ENCODE measurements around the gene CDH22. TPM values are rescaled to one million over a fixed set of nuclear protein-coding genes. Genes with fewer than 3 reads are reported as not detected.

The CDH22 gene
- total RNA-seq, 1 experiment from 2014 or later = not detected

DNA sequence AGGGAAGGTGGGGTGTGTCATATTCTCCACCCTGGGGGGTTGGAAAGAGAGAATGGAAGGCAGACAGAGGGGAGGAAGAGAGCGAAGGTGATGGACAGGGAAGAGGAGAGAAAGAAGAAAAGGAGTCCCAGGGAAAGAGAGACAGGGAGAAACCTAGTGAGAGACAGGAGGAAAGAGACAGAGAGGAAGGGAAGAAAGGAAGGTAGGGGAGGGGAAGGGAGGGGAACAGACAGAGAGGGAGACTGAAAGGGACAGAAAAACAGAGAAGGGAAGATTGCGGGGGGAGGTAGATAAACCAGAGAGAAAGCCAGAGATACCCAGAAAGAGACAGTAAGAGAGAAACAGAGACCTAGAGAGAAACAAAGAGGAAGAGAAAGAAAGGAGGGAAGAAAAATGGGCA is 88.4 kb downstream of the CDH22 start:
- intact Hi-C loops (cut with micrococcal nuclease; ENCODE audit: unreplicated experiment) = no loop called here
- TF ChIP-seq CTCF (conservative IDR thresholded peaks at IDR 0.05; ENCODE audit: low read depth, low read length) (no peak), EZH2 (IDR thresholded peaks at IDR 0.05; ENCODE audit: borderline replicate concordance, low read depth, low read length, poor library complexity, severe bottlenecking) (no peak)
- no peaks in the 10 kb centered on the region for H3K9me3 ChIP-seq (ENCODE audit: low read depth, low read length, poor library complexity, severe bottlenecking)
- no peak overlapping the region for H3K4me3 ChIP-seq (ENCODE audit: low read depth, low read length, poor library complexity, severe bottlenecking)
- no peak for DNase-seq (ENCODE audit: low spot score)
- no peaks in the 10 kb centered on the region for H3K36me3 ChIP-seq (ENCODE audit: insufficient read depth, low read length, poor library complexity, severe bottlenecking)
- BruUV-seq (replicated peaks) = no TSS peak
- H3K4me1 ChIP-seq (ENCODE audit: insufficient read depth, low read length, poor library complexity, severe bottlenecking) = no peaks in the 10 kb centered on the region
- no peak overlapping the region for H3K27ac ChIP-seq (ENCODE audit: low read depth, low read length, poor library complexity, severe bottlenecking)
- CTCF ChIA-PET = no interaction called here
- POLR2A ChIA-PET (ENCODE audit: low non-redundant PET) = no interaction called here
- peaks cover 10% of the 10 kb centered on the region for H3K27me3 ChIP-seq (replicated peaks; ENCODE audit: insufficient read depth, low read depth, low read length, poor library complexity)

DNA sequence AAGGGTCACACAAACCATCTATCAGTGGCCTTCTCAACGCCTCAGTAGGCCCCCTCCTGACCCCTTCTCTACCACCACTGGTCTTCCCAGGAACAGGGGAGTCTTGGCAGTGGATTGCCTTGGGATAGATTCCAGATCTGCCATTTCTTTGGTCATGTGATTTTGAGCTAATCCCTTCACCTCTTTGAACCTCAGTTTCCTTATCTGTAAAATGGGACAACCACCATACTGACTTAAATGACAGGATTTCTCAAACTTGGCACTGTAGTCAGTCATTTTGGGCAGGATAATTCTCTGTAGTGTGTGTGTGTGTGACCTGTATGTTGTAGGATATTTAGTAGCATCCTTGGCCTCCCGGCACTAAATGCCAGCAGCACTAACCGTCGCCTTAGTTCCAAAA is 89.1 kb downstream of the CDH22 start:
- H3K4me1 ChIP-seq (ENCODE audit: insufficient read depth, low read length, poor library complexity, severe bottlenecking) = no peaks in the 10 kb centered on the region
- H3K27me3 ChIP-seq (replicated peaks; ENCODE audit: insufficient read depth, low read depth, low read length, poor library complexity) = peaks cover 2% of the 10 kb centered on the region
- POLR2A ChIA-PET (ENCODE audit: low non-redundant PET) = no interaction called here
- DNase-seq (ENCODE audit: low spot score) = no peak
- no peak for TF ChIP-seq CTCF (conservative IDR thresholded peaks at IDR 0.05; ENCODE audit: low read depth, low read length)
- no peak for TF ChIP-seq EZH2 (IDR thresholded peaks at IDR 0.05; ENCODE audit: borderline replicate concordance, low read depth, low read length, poor library complexity, severe bottlenecking)
- H3K4me3 ChIP-seq (ENCODE audit: low read depth, low read length, poor library complexity, severe bottlenecking) = no peak overlapping the region
- H3K27ac ChIP-seq (ENCODE audit: low read depth, low read length, poor library complexity, severe bottlenecking) = no peak overlapping the region
- no peaks in the 10 kb centered on the region for H3K9me3 ChIP-seq (ENCODE audit: low read depth, low read length, poor library complexity, severe bottlenecking)
- CTCF ChIA-PET = interaction anchor here (0.8 kb wide), 1 partner anchor 16 kb away, joined by 3 read pairs; no protein-coding TSS in a partner anchor
- H3K36me3 ChIP-seq (ENCODE audit: insufficient read depth, low read length, poor library complexity, severe bottlenecking) = no peaks in the 10 kb centered on the region
- intact Hi-C loops (cut with micrococcal nuclease; ENCODE audit: unreplicated experiment) = no loop called here
- BruUV-seq (replicated peaks) = no TSS peak

DNA sequence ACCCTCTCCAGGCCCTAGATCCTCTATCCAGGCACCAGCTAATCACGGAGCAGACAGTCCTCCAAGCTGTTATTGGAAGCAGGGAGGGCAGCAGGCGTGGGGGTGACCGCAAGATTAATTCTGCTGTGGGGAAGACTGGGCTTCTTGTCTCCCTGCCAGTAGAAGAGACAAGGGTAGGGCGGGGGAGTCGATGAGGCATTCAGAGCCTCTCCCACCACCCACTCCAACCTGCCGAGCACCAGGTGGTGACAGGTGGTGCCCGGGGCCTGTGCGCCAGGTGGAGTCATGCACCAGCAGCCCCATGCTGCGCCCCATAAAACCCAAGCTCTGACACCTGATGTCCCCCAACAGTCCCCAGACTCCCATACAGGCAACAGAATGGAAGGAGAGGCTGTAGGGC is 89.6 kb downstream of the CDH22 start:
- Histone ChIP-seq H3K27me3 (replicated peaks; ENCODE audit: insufficient read depth, low read depth, low read length, poor library complexity) (no peaks in the 10 kb centered on the region), H3K9me3 (ENCODE audit: low read depth, low read length, poor library complexity, severe bottlenecking) (no peaks in the 10 kb centered on the region), H3K27ac (ENCODE audit: low read depth, low read length, poor library complexity, severe bottlenecking) (no peak overlapping the region), H3K4me3 (ENCODE audit: low read depth, low read length, poor library complexity, severe bottlenecking) (no peak overlapping the region), H3K4me1 (ENCODE audit: insufficient read depth, low read length, poor library complexity, severe bottlenecking) (no peaks in the 10 kb centered on the region), H3K36me3 (ENCODE audit: insufficient read depth, low read length, poor library complexity, severe bottlenecking) (no peaks in the 10 kb centered on the region)
- no peak for DNase-seq (ENCODE audit: low spot score)
- BruUV-seq (replicated peaks) = no TSS peak
- intact Hi-C loops (cut with micrococcal nuclease; ENCODE audit: unreplicated experiment) = no loop called here
- TF ChIP-seq CTCF (conservative IDR thresholded peaks at IDR 0.05; ENCODE audit: low read depth, low read length) = no peak
- no peak for TF ChIP-seq EZH2 (IDR thresholded peaks at IDR 0.05; ENCODE audit: borderline replicate concordance, low read depth, low read length, poor library complexity, severe bottlenecking)
- ChIA-PET CTCF (interaction anchor here (0.8 kb wide), 1 partner anchor 17 kb away, joined by 3 read pairs; no protein-coding TSS in a partner anchor), POLR2A (ENCODE audit: low non-redundant PET) (no interaction called here)

All from A673 (cell line).